NB4 (cell line): ENCODE measurements around the gene ISM1.

Experiments used
- CTCF ChIP-seq: IDR thresholded peaks from one replicate; pipeline ENCODE4 v1.5.1; 2012; ENCODE audit warnings: low read depth, low read length
- MYC ChIP-seq: IDR thresholded peaks from 2 replicates; pipeline ENCODE4 v1.6.1; 2011; ENCODE audit warnings: low read depth, low read length
- POLR2A ChIP-seq: IDR thresholded peaks from 2 replicates; pipeline ENCODE4 v1.6.1; 2011; ENCODE audit warnings: mild to moderate bottlenecking; ENCODE audit not compliant: insufficient read length; ENCODE audit errors: extremely low read depth
- TF ChIP-seq, protein P1 (sequence below): IDR thresholded peaks from 2 replicates; pipeline ENCODE4 v1.6.1; 2011; ENCODE audit warnings: low read depth, low read length

- no peak for TF ChIP-seq CTCF
- TF ChIP-seq, protein P1, sequence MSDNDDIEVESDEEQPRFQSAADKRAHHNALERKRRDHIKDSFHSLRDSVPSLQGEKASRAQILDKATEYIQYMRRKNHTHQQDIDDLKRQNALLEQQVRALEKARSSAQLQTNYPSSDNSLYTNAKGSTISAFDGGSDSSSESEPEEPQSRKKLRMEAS: no peak
- TF ChIP-seq POLR2A: no peak
- TF ChIP-seq MYC: no peak
These were observed 21.8 kb upstream of the ISM1 start for GRCh38 chr20:13199279-13199678.
